Measurements from ENCODE around the gene ATG3. TPM values are rescaled to one million over a fixed set of nuclear protein-coding genes. Genes with fewer than 3 reads are reported as not detected.
"Not testable (repeated sequence)": the region's sequence is repeated elsewhere in the genome, so short reads cannot be mapped to it uniquely, and the experiment has no call there.

ATG3 gene
- total RNA-seq, 4 donors from 2014 or later, result 24.3 to 82.6 (median 52.8) TPM

- in situ Hi-C loops (cut with MboI; ENCODE audit: low pct_ligation_motif_present in 1 of 4, low pct_unique_long_range_greater_than_20kb in 1 of 4, low sequenced_read_pairs in 3 of 4) (no loop called here), intact Hi-C loops (cut with DNase I; ENCODE audit: low total_unique reads) (no loop called here)
- no peak for TF ChIP-seq EP300 (IDR thresholded peaks at IDR 0.05; ENCODE audit: low read depth)
- TF ChIP-seq CTCF (IDR thresholded peaks at IDR 0.05), result peak; percentile 48 to 61 (median 58)
- peaks cover 0 to 41% (median 13%) of the 10 kb centered on the region in 4 donors for H3K36me3 ChIP-seq
- 0 to 24% methylated on average over 1 of the region's 1 CpG for WGBS, 2 donors (ENCODE audit: low coverage in 1 of 2)
- H3K27me3 ChIP-seq, result no peaks in the 10 kb centered on the region
- DNase-seq, result no peak
- no peak overlapping the region for H3K27ac ChIP-seq
- no peak overlapping the region for H3K4me3 ChIP-seq
- H3K9me3 ChIP-seq, result no peaks in the 10 kb centered on the region
- H3K4me1 ChIP-seq, result no peaks in the 10 kb centered on the region
Measured at GRCh38 chr3:112531358-112531781, 30.4 kb downstream of the ATG3 start.

- H3K9me3 ChIP-seq, result no peaks in the 10 kb centered on the region
- no peak for TF ChIP-seq EP300 (IDR thresholded peaks at IDR 0.05; ENCODE audit: low read depth)
- TF ChIP-seq POLR2AphosphoS5 (IDR thresholded peaks at IDR 0.05), result no peak
- no peak for TF ChIP-seq CTCF (IDR thresholded peaks at IDR 0.05)
- no peak for TF ChIP-seq POLR2A (IDR thresholded peaks at IDR 0.05)
- in situ Hi-C loops (cut with MboI; ENCODE audit: low pct_ligation_motif_present in 1 of 4, low pct_unique_long_range_greater_than_20kb in 1 of 4, low sequenced_read_pairs in 3 of 4) (no loop called here), intact Hi-C loops (cut with DNase I; ENCODE audit: low total_unique reads) (no loop called here)
- H3K4me1 ChIP-seq, result no peaks in the 10 kb centered on the region
- WGBS, 2 donors (ENCODE audit: low coverage in 1 of 2), result 93% methylated on average over 3 of the region's 3 CpGs
- H3K27ac ChIP-seq, result no peak overlapping the region
- H3K36me3 ChIP-seq, result peaks cover 0 to 33% (median 12%) of the 10 kb centered on the region in 4 donors
- no peak for DNase-seq
- no peaks in the 10 kb centered on the region for H3K27me3 ChIP-seq
- H3K4me3 ChIP-seq, result no peak overlapping the region
Measured at GRCh38 chr3:112530573-112530972, 31.2 kb downstream of the ATG3 start.

- H3K36me3 ChIP-seq; intact Hi-C loops (cut with DNase I; ENCODE audit: low total_unique reads); H3K27me3 ChIP-seq; H3K4me1 ChIP-seq; DNase-seq; H3K27ac ChIP-seq; H3K9me3 ChIP-seq; H3K4me3 ChIP-seq: not testable (repeated sequence)
- 75 to 82% methylated on average over 4 to 6 of the region's 6 CpGs for WGBS, 2 donors (ENCODE audit: low coverage in 1 of 2)
- in situ Hi-C loops (cut with MboI; ENCODE audit: low pct_ligation_motif_present in 1 of 4, low pct_unique_long_range_greater_than_20kb in 1 of 4, low sequenced_read_pairs in 3 of 4), result loop anchor here (10.0 to 25.0 kb wide), 4 partner anchors 199 to 412 kb away; partner anchors contain the start of genes GCSAM (in 2 of the 4) and SLC9C1 (in 1 of the 4)
Measured at GRCh38 chr3:112524127-112524526, 37.6 kb downstream of the ATG3 start.

GRCh38 chr3:112519424-112520001 is 42.2 kb downstream of the ATG3 start:
- 67 to 84% methylated on average over 2 of the region's 2 CpGs for WGBS, 2 donors (ENCODE audit: low coverage in 1 of 2)
- Histone ChIP-seq H3K9me3 (no peaks in the 10 kb centered on the region), H3K27me3 (no peaks in the 10 kb centered on the region), H3K27ac (no peak overlapping the region), H3K36me3 (no peaks in the 10 kb centered on the region), H3K4me1 (no peaks in the 10 kb centered on the region), H3K4me3 (no peak overlapping the region)
- intact Hi-C loops (cut with DNase I; ENCODE audit: low total_unique reads) (loop anchor here (5.0 kb wide), 1 partner anchor 227 kb away; the partner anchor contains the start of gene SLC9C1), in situ Hi-C loops (cut with MboI; ENCODE audit: low pct_ligation_motif_present in 1 of 4, low pct_unique_long_range_greater_than_20kb in 1 of 4, low sequenced_read_pairs in 3 of 4) (loop anchor here (10.0 to 25.0 kb wide), 4 partner anchors 195 to 407 kb away; partner anchors contain the start of genes GCSAM (in 2 of the 4) and SLC9C1 (in 1 of the 4))
- peak; percentile 66 to 83 (median 70) for TF ChIP-seq CTCF (IDR thresholded peaks at IDR 0.05)
- TF ChIP-seq POLR2AphosphoS5 (IDR thresholded peaks at IDR 0.05), result no peak
- TF ChIP-seq EP300 (IDR thresholded peaks at IDR 0.05; ENCODE audit: low read depth), result no peak
- no peak for TF ChIP-seq POLR2A (IDR thresholded peaks at IDR 0.05)
- peak; percentile 14 for DNase-seq

GRCh38 chr3:112518970-112519369 is 42.8 kb downstream of the ATG3 start:
- DNase-seq, H3K27me3 ChIP-seq, H3K9me3 ChIP-seq, H3K27ac ChIP-seq, H3K4me3 ChIP-seq, H3K4me1 ChIP-seq, H3K36me3 ChIP-seq: not testable (repeated sequence)
- WGBS, 2 donors (ENCODE audit: low coverage in 1 of 2), result 61 to 65% methylated on average over 3 of the region's 3 CpGs
- in situ Hi-C loops (cut with MboI; ENCODE audit: low pct_ligation_motif_present in 1 of 4, low pct_unique_long_range_greater_than_20kb in 1 of 4, low sequenced_read_pairs in 3 of 4), result loop anchor here (10.0 to 25.0 kb wide), 3 partner anchors 194 to 407 kb away; partner anchors contain the start of gene GCSAM (in 2 of the 4)
- intact Hi-C loops (cut with DNase I; ENCODE audit: low total_unique reads), result loop anchor here (5.0 kb wide), 1 partner anchor 227 kb away; the partner anchor contains the start of gene SLC9C1

Measured in transverse colon (tissue), 4 donors.